ENCODE measurements around the gene NEXN. TPM values are rescaled to one million over a fixed set of nuclear protein-coding genes. Genes with fewer than 3 reads are reported as not detected.

Gene NEXN
- total and polyA plus RNA-seq, 2 donors (not counting 1 experiment from before 2014, with no cell fraction given): 0.07 to 0.81 TPM

DNA sequence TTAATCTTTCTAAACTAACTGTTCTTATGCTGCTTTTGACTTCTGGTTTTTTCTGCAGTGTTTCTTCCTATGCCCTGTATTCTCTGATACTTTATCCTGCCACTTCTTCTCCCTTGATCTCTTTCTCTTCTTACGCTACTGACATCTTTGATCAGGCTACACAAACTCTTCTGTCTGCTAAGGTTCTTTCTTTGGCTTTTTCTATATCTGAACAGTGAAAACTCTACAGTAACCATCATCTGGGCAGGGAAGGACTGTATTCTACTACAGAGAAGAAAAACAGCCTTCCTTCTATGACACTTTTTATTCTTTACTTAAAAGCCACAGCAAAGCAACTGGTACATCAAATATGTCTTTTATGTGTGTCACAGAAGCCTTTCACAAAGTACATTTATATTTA, 7.4 kb upstream of the NEXN start:
- intact Hi-C loops (cut with micrococcal nuclease): no loop called here
- Histone ChIP-seq H3K4me3 (ENCODE audit: control extremely low read depth in 1 of 5, extremely low read depth in 1 of 5, insufficient read depth in 1 of 5, low read depth in 2 of 5, low read length in 4 of 5) (no peak overlapping the region), H2AFZ (ENCODE audit: insufficient read depth, low read depth, low read length, poor library complexity, severe bottlenecking) (no peak overlapping the region), H3K4me2 (replicated peaks; ENCODE audit: low read depth, low read length, poor library complexity, severe bottlenecking) (no peak overlapping the region), H3K36me3 (replicated peaks in 1 of 2; ENCODE audit: control extremely low read depth in 1 of 2, control insufficient read depth in 1 of 2, extremely low read depth in 1 of 2, insufficient read depth in 2 of 2, low read length in 1 of 2) (peaks cover 0 to 1% of the 10 kb centered on the region in 2 experiments), H3K27ac (ENCODE audit: low read length in 2 of 2) (no peak overlapping the region), H4K20me1 (ENCODE audit: control insufficient read depth, insufficient read depth, low read length, poor library complexity, severe bottlenecking) (no peaks in the 10 kb centered on the region), H3K27me3 (replicated peaks in 1 of 4; ENCODE audit: control extremely low read depth in 1 of 4, control insufficient read depth in 3 of 4, insufficient read depth in 4 of 4, low read length in 3 of 4) (no peaks in the 10 kb centered on the region), H3K4me1 (ENCODE audit: control insufficient read depth in 2 of 2, insufficient read depth in 2 of 2, low read length in 2 of 2) (no peaks in the 10 kb centered on the region), H3K79me2 (ENCODE audit: control insufficient read depth, insufficient read depth, low read length) (no peaks in the 10 kb centered on the region), H3K9me3 (ENCODE audit: control extremely low read depth in 1 of 3, control insufficient read depth in 2 of 3, insufficient read depth in 1 of 3, low read length in 2 of 3) (peaks cover 0 to 3% (median 0%) of the 10 kb centered on the region in 3 donors), H3K9ac (ENCODE audit: low read length) (no peak overlapping the region)
- no CpG with 5 or more reads among the region's 1 CpG for whole genome bisulfite sequencing (ENCODE audit: insufficient coverage)
- Mint-ChIP-seq H3K4me3 (no peak overlapping the region), H3K27ac (no peak overlapping the region), H3K27me3 (no peaks in the 10 kb centered on the region), H3K9me3 (ENCODE audit: insufficient read depth) (no peaks in the 10 kb centered on the region), H3K4me1 (no peaks in the 10 kb centered on the region)
- ChIA-PET POLR2A (no interaction called here), CTCF (no interaction called here)
- DNase-seq (no peak), ATAC-seq (ENCODE audit: low read depth) (no peak)
- TF ChIP-seq EZH2 (IDR thresholded peaks at IDR 0.05; ENCODE audit: borderline replicate concordance, insufficient read depth, low read depth, low read length, poor library complexity, severe bottlenecking) (no peak), CTCF (IDR thresholded peaks at IDR 0.05) (no peak)

- no peak overlapping the region for H3K4me3 Mint-ChIP-seq
- peaks cover 6% of the 10 kb centered on the region for H3K27me3 Mint-ChIP-seq
- DNase-seq: no peak
- Histone ChIP-seq H3K79me2 (ENCODE audit: control insufficient read depth, insufficient read depth, low read length) (no peaks in the 10 kb centered on the region), H2AFZ (ENCODE audit: insufficient read depth, low read depth, low read length, poor library complexity, severe bottlenecking) (no peak overlapping the region), H4K20me1 (ENCODE audit: control insufficient read depth, insufficient read depth, low read length, poor library complexity, severe bottlenecking) (no peaks in the 10 kb centered on the region), H3K4me2 (replicated peaks; ENCODE audit: low read depth, low read length, poor library complexity, severe bottlenecking) (no peak overlapping the region), H3K9ac (ENCODE audit: low read length) (no peak overlapping the region), H3K36me3 (replicated peaks in 1 of 2; ENCODE audit: control extremely low read depth in 1 of 2, control insufficient read depth in 1 of 2, extremely low read depth in 1 of 2, insufficient read depth in 2 of 2, low read length in 1 of 2) (no peaks in the 10 kb centered on the region), H3K27ac (ENCODE audit: low read length in 2 of 2) (no peak overlapping the region), H3K27me3 (replicated peaks in 1 of 4; ENCODE audit: control extremely low read depth in 1 of 4, control insufficient read depth in 3 of 4, insufficient read depth in 4 of 4, low read length in 3 of 4) (no peaks in the 10 kb centered on the region), H3K9me3 (ENCODE audit: control extremely low read depth in 1 of 3, control insufficient read depth in 2 of 3, insufficient read depth in 1 of 3, low read length in 2 of 3) (peaks cover 0 to 3% (median 0%) of the 10 kb centered on the region in 3 donors), H3K4me3 (ENCODE audit: control extremely low read depth in 1 of 5, extremely low read depth in 1 of 5, insufficient read depth in 1 of 5, low read depth in 2 of 5, low read length in 4 of 5) (no peak overlapping the region), H3K4me1 (ENCODE audit: control insufficient read depth in 2 of 2, insufficient read depth in 2 of 2, low read length in 2 of 2) (no peaks in the 10 kb centered on the region)
- H3K27ac Mint-ChIP-seq: no peak overlapping the region
- ChIA-PET POLR2A (no interaction called here), CTCF (no interaction called here)
- no peaks in the 10 kb centered on the region for H3K9me3 Mint-ChIP-seq (ENCODE audit: insufficient read depth)
- H3K4me1 Mint-ChIP-seq: peaks cover 2% of the 10 kb centered on the region
- intact Hi-C loops (cut with micrococcal nuclease): no loop called here
- no CpG with 5 or more reads among the region's 2 CpGs for WGBS (ENCODE audit: insufficient coverage)
- no peak for ATAC-seq (ENCODE audit: low read depth)
- TF ChIP-seq EZH2 (IDR thresholded peaks at IDR 0.05; ENCODE audit: borderline replicate concordance, insufficient read depth, low read depth, low read length, poor library complexity, severe bottlenecking): no peak
- no peak for TF ChIP-seq CTCF (IDR thresholded peaks at IDR 0.05)
Measured at GRCh38 chr1:77882411-77882810, 6.0 kb upstream of the NEXN start.

Measured in B cell (primary cell).